IMR-90 (cell line): Measurements from ENCODE around the gene MYH7B. TPM values are rescaled to one million over a fixed set of nuclear protein-coding genes. Genes with fewer than 3 reads are reported as not detected.

ENCODE experiments used
- ATAC-seq: fragments of 200-7000 bp; cut with Tn5 transposase; 2 replicates; pipeline ENCODE4 v1.9.1; 2020; ENCODE audit warnings: low read depth, mild to moderate bottlenecking, moderate library complexity
- BruUV-seq: library from RNA; stranded (reverse); fragments of 400-500 nt; replicated peaks from 2 replicates; lab custom pipeline; 2021; lab: Mats Ljungman, UMichigan
- CTCF ChIA-PET: fragments of 300-600 bp; formaldehyde crosslinking; extraction: SDS; loops from one replicate; lab custom pipeline; 2021; ENCODE audit warnings: antibody characterized with exemption; lab: Yijun Ruan, JAX
- POLR2A ChIA-PET: fragments of 300-600 bp; sonication (Branson Sonifier 250); formaldehyde crosslinking; loops from one replicate; lab custom pipeline; 2022; ENCODE audit warnings: antibody characterized with exemption; ENCODE audit not compliant: unreplicated experiment; lab: Charles Lee
- DNase-seq: peaks from one replicate; pipeline ENCODE4 v3.0.0; 2013
- H2AFZ ChIP-seq: replicated peaks from 2 replicates; pipeline ENCODE3; 2013; ENCODE audit warnings: low read length, mild to moderate bottlenecking; ENCODE audit not compliant: poor library complexity
- H2AK5ac ChIP-seq: 2 replicates; pipeline ENCODE4 v1.6.1; 2013; ENCODE audit warnings: low read depth, low read length, inconsistent platforms
- H2AK9ac ChIP-seq: replicated peaks from 2 replicates; pipeline ENCODE3; 2013; ENCODE audit warnings: mild to moderate bottlenecking, low read depth, low read length, moderate library complexity; ENCODE audit not compliant: poor library complexity
- H2BK120ac ChIP-seq: 2 replicates; pipeline ENCODE4 v1.6.1; 2013; ENCODE audit warnings: low read depth, low read length, inconsistent platforms
- H2BK15ac ChIP-seq: 3 replicates; pipeline ENCODE4 v1.6.1; 2013; ENCODE audit warnings: low read depth, low read length, inconsistent platforms
- H2BK20ac ChIP-seq: 2 replicates; pipeline ENCODE4 v1.6.1; 2013; ENCODE audit warnings: low read depth, mild to moderate bottlenecking, inconsistent platforms, low read length, moderate library complexity
- H2BK5ac ChIP-seq: 2 replicates; pipeline ENCODE4 v1.6.1; 2013; ENCODE audit warnings: mild to moderate bottlenecking, low read depth, low read length, inconsistent platforms; ENCODE audit not compliant: poor library complexity, severe bottlenecking
- H3K14ac ChIP-seq: replicated peaks from 2 replicates; pipeline ENCODE4 v1.6.1; 2013; ENCODE audit warnings: low read depth, low read length, inconsistent platforms
- H3K18ac ChIP-seq: 2 replicates; pipeline ENCODE4 v1.6.1; 2013; ENCODE audit warnings: low read depth, low read length, control low read depth
- H3K23ac ChIP-seq: 2 replicates; pipeline ENCODE4 v1.6.1; 2013; ENCODE audit warnings: low read depth, low read length, inconsistent platforms
- H3K27ac ChIP-seq: 2 replicates; pipeline ENCODE4 v1.5.1; 2013; ENCODE audit warnings: mild to moderate bottlenecking, control low read depth, low read length; ENCODE audit not compliant: insufficient read depth
- H3K27me3 ChIP-seq: 2 replicates; pipeline ENCODE4 v1.6.1; 2013; ENCODE audit warnings: low read length; ENCODE audit not compliant: control insufficient read depth, insufficient read depth
- H3K36me3 ChIP-seq: 2 replicates; pipeline ENCODE4 v1.6.1; 2013; ENCODE audit warnings: low read length, mixed read lengths; ENCODE audit not compliant: control insufficient read depth, insufficient read depth
- H3K4ac ChIP-seq: 2 replicates; pipeline ENCODE4 v1.6.1; 2013; ENCODE audit warnings: low read depth, low read length, inconsistent platforms
- H3K4me1 ChIP-seq: 2 replicates; pipeline ENCODE4 v1.6.1; 2013; ENCODE audit warnings: low read length, mixed read lengths; ENCODE audit not compliant: control insufficient read depth, insufficient read depth
- H3K4me2 ChIP-seq: 2 replicates; pipeline ENCODE4 v1.6.1; 2013; ENCODE audit warnings: low read depth, mild to moderate bottlenecking, control low read depth, low read length, moderate library complexity
- H3K4me3 ChIP-seq: 2 replicates; pipeline ENCODE4 v1.5.1; 2013; ENCODE audit warnings: low read depth, mild to moderate bottlenecking, control low read depth, low read length, moderate library complexity; ENCODE audit not compliant: insufficient read depth
- H3K56ac ChIP-seq: 2 replicates; pipeline ENCODE4 v1.6.1; 2013; ENCODE audit warnings: low read length, inconsistent platforms; ENCODE audit not compliant: insufficient read depth; ENCODE audit errors: extremely low read depth
- H3K79me1 ChIP-seq, 2 experiments: 2 replicates each; pipeline ENCODE4 v1.6.1; 2013; ENCODE audit warnings: low read length in 2 of 2, inconsistent platforms in 1 of 2, low read depth in 1 of 2
- H3K9ac ChIP-seq: 2 replicates; pipeline ENCODE4 v1.6.1; 2013; ENCODE audit warnings: low read depth, low read length, control low read depth
- H3K9me1 ChIP-seq: 2 replicates; pipeline ENCODE4 v1.6.1; 2013; ENCODE audit warnings: low read length, inconsistent platforms; ENCODE audit not compliant: insufficient read depth
- H3K9me3 ChIP-seq: 2 replicates; pipeline ENCODE4 v1.6.1; 2013; ENCODE audit warnings: low read length; ENCODE audit not compliant: control insufficient read depth, insufficient read depth
- H4K20me1 ChIP-seq: 2 replicates; pipeline ENCODE4 v1.6.1; 2013; ENCODE audit warnings: low read length, inconsistent platforms; ENCODE audit not compliant: insufficient read depth
- H4K5ac ChIP-seq: 2 replicates; pipeline ENCODE4 v1.6.1; 2013; ENCODE audit warnings: mild to moderate bottlenecking, low read depth, low read length, control low read depth
- H4K8ac ChIP-seq, 2 experiments: 2 replicates each; pipeline ENCODE4 v1.6.1; 2013; ENCODE audit warnings: low read depth in 2 of 2, low read length in 2 of 2, control low read depth in 1 of 2, inconsistent platforms in 1 of 2
- H4K91ac ChIP-seq: 2 replicates; pipeline ENCODE4 v1.6.1; 2013; ENCODE audit warnings: low read depth, low read length, inconsistent platforms; ENCODE audit not compliant: insufficient read depth
- BHLHE40 ChIP-seq: fragments of 150-350 bp; IDR thresholded peaks from 2 replicates; pipeline ENCODE4 v1.6.1; 2016; ENCODE audit warnings: mild to moderate bottlenecking, low read depth, low read length
- CEBPB ChIP-seq: IDR thresholded peaks from 2 replicates; pipeline ENCODE4 v1.6.1; 2012; ENCODE audit warnings: low read depth, low read length, improper control_type of control experiment
- CHD1 ChIP-seq: IDR thresholded peaks from 2 replicates; pipeline ENCODE4 v1.6.1; 2012; ENCODE audit warnings: low read depth, low read length, improper control_type of control experiment
- ELK1 ChIP-seq: fragments of 150-350 bp; IDR thresholded peaks from 2 replicates; pipeline ENCODE4 v1.6.1; 2016; ENCODE audit warnings: low read depth, mild to moderate bottlenecking, low read length, moderate library complexity, borderline replicate concordance
- FOS ChIP-seq: fragments of 150-350 bp; IDR thresholded peaks from 2 replicates; pipeline ENCODE4 v1.6.1; 2016; ENCODE audit warnings: low read depth, low read length
- MAFK ChIP-seq: IDR thresholded peaks from 2 replicates; pipeline ENCODE4 v1.6.1; 2012; ENCODE audit warnings: low read depth, low read length, improper control_type of control experiment
- MAZ ChIP-seq: IDR thresholded peaks from 2 replicates; pipeline ENCODE4 v1.6.1; 2012; ENCODE audit warnings: low read depth, mild to moderate bottlenecking, low read length, improper control_type of control experiment, moderate library complexity, borderline replicate concordance
- MXI1 ChIP-seq: IDR thresholded peaks from 2 replicates; pipeline ENCODE4 v1.6.1; 2012; ENCODE audit warnings: low read depth, mild to moderate bottlenecking, low read length, moderate library complexity, borderline replicate concordance
- NFE2L2 ChIP-seq: fragments of 150-350 bp; IDR thresholded peaks from 2 replicates; pipeline ENCODE4 v1.6.1; 2016; ENCODE audit warnings: low read depth, mild to moderate bottlenecking, low read length
- POLR2A ChIP-seq: IDR thresholded peaks from 2 replicates; pipeline ENCODE4 v1.6.1; 2012; ENCODE audit warnings: mild to moderate bottlenecking, low read depth, low read length
- RAD21 ChIP-seq: IDR thresholded peaks from 2 replicates; pipeline ENCODE4 v1.6.1; 2012; ENCODE audit warnings: low read length, improper control_type of control experiment
- RCOR1 ChIP-seq: IDR thresholded peaks from 2 replicates; pipeline ENCODE4 v1.6.1; 2012; ENCODE audit warnings: mild to moderate bottlenecking, low read length, improper control_type of control experiment; ENCODE audit not compliant: insufficient replicate concordance
- RFX5 ChIP-seq: IDR thresholded peaks from 2 replicates; pipeline ENCODE4 v1.8.0; 2012; ENCODE audit warnings: low read depth, mild to moderate bottlenecking, low read length, moderate library complexity
- SMC3 ChIP-seq: fragments of 150-350 bp; IDR thresholded peaks from 2 replicates; pipeline ENCODE4 v1.6.1; 2016; ENCODE audit warnings: low read depth, mild to moderate bottlenecking, antibody characterized with exemption, low read length, moderate library complexity
- USF2 ChIP-seq: fragments of 150-350 bp; IDR thresholded peaks from 2 replicates; pipeline ENCODE4 v1.6.1; 2017; ENCODE audit warnings: mild to moderate bottlenecking, antibody characterized with exemption, low read length, low read depth
- WGBS, 2 experiments: methylation state at CpG; one replicate each; pipeline versions ENCODE4 v1.1.5 to v1.1.7; 2013; ENCODE audit warnings: missing lambda C conversion rate in 2 of 2; ENCODE audit not compliant: insufficient read length in 1 of 2; ENCODE audit errors: extremely low coverage in 2 of 2; 5-methylcytosine and 5-hydroxymethylcytosine counted together
- dilution Hi-C: fragments of 300-500 bp; cut with HindIII; formaldehyde crosslinking; loops from one replicate; pipeline ENCODE4 v1.14.3; 2018; ENCODE audit warnings: low sequenced_read_pairs; ENCODE audit not compliant: unreplicated experiment
- in situ Hi-C: fragments of 300-500 bp; cut with MboI; formaldehyde crosslinking; loops from 3 replicates; pipeline ENCODE4 v1.14.3; 2019; ENCODE audit warnings: low sequenced_read_pairs, inconsistent platforms, mixed read lengths
- intact Hi-C: fragments of 100-400 bp; cut with micrococcal nuclease; formaldehyde crosslinking; loops from 2 replicates; pipeline ENCODE4 v1.10.0; 2022
- polyA plus RNA-seq, 3 experiments: library from polyadenylated mRNA; depleted of rRNA; stranded (reverse); fragments of >200 nt; gene quantifications; 2 replicates each; pipeline ENCODE4 v1.2.3, GENCODE V29; 2012; ENCODE audit warnings: low replicate concordance in 1 of 3
- total RNA-seq: library from RNA; depleted of rRNA; stranded (reverse); fragments of >200 nt; gene quantifications from 2 replicates; pipeline ENCODE4 v1.2.3, GENCODE V29; 2012
- TF ChIP-seq, protein P1 (sequence below): conservative IDR thresholded peaks from 2 replicates; pipeline ENCODE4 v1.5.1; 2012; ENCODE audit warnings: mild to moderate bottlenecking, low read depth, low read length, improper control_type of control experiment

MYH7B gene
- total and polyA plus RNA-seq, 2 of the 4 experiments (the other 2 are of a cell fraction), result 0.09 TPM; not detected in 1

DNA sequence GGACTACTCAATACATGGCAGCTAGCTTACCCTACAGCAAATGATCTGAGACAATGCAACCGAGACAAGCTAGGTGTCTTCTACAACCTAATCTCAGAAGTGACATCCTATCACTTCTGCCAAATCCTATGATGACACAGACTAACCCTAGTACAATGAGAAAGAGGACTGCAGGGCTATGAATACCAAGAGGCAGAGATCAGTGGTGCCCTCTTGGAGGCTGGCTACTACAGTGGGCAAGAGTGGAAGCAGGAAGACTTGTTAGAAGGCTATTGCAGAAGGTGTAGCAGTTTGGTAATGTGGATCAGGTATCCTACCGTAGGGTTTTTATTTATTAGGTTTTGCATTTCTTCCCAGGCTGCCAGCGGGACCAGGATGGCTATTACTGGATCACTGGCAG, 30.3 kb upstream of the MYH7B start:
- H3K9me1 ChIP-seq, result peaks cover 40% of the 10 kb centered on the region
- peaks cover 0 to 19% of the 10 kb centered on the region in 2 experiments; a peak in 2 of 4 replicates for H3K79me1 ChIP-seq
- H3K56ac ChIP-seq, result no peak overlapping the region
- H4K91ac ChIP-seq, result no peak overlapping the region
- H4K20me1 ChIP-seq, result no peaks in the 10 kb centered on the region; the same call in 1 of the 2 replicates
- no peak overlapping the region for H3K4me3 ChIP-seq
- no peaks in the 10 kb centered on the region for H3K9me3 ChIP-seq
- H4K5ac ChIP-seq, result no peak overlapping the region
- no peak overlapping the region for H2BK15ac ChIP-seq
- H3K4me1 ChIP-seq, result peaks cover 10% of the 10 kb centered on the region
- no TSS peak for BruUV-seq
- DNase-seq (no peak), ATAC-seq (no peak)
- no peak overlapping the region for H4K8ac ChIP-seq
- H2BK120ac ChIP-seq, result no peak overlapping the region
- ChIA-PET CTCF (no interaction called here), POLR2A (no interaction called here)
- no peak overlapping the region for H3K23ac ChIP-seq
- dilution Hi-C loops (no loop called here), intact Hi-C loops (no loop called here), in situ Hi-C loops (no loop called here)
- no peak overlapping the region for H3K18ac ChIP-seq
- H3K4ac ChIP-seq, result no peak overlapping the region
- peaks cover 57% of the 10 kb centered on the region for H3K36me3 ChIP-seq
- TF ChIP-seq MAFK, result no peak
- TF ChIP-seq RCOR1, result no peak
- TF ChIP-seq SMC3, result no peak
- no peak for TF ChIP-seq RAD21
- no peak for TF ChIP-seq RFX5
- TF ChIP-seq NFE2L2, result no peak
- no peak for TF ChIP-seq CEBPB
- no peak for TF ChIP-seq BHLHE40
- TF ChIP-seq POLR2A, result no peak
- TF ChIP-seq CHD1, result no peak
- TF ChIP-seq, protein P1, sequence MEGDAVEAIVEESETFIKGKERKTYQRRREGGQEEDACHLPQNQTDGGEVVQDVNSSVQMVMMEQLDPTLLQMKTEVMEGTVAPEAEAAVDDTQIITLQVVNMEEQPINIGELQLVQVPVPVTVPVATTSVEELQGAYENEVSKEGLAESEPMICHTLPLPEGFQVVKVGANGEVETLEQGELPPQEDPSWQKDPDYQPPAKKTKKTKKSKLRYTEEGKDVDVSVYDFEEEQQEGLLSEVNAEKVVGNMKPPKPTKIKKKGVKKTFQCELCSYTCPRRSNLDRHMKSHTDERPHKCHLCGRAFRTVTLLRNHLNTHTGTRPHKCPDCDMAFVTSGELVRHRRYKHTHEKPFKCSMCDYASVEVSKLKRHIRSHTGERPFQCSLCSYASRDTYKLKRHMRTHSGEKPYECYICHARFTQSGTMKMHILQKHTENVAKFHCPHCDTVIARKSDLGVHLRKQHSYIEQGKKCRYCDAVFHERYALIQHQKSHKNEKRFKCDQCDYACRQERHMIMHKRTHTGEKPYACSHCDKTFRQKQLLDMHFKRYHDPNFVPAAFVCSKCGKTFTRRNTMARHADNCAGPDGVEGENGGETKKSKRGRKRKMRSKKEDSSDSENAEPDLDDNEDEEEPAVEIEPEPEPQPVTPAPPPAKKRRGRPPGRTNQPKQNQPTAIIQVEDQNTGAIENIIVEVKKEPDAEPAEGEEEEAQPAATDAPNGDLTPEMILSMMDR, result no peak
- TF ChIP-seq MAZ, result no peak
- TF ChIP-seq FOS, result no peak
- TF ChIP-seq MXI1, result no peak
- TF ChIP-seq ELK1, result no peak
- TF ChIP-seq USF2, result no peak
- no peak overlapping the region for H2BK20ac ChIP-seq
- no peak overlapping the region for H3K4me2 ChIP-seq
- H2AK5ac ChIP-seq, result no peak overlapping the region
- H2BK5ac ChIP-seq, result no peak overlapping the region
- no peak overlapping the region for H2AK9ac ChIP-seq
- H3K27me3 ChIP-seq, result no peaks in the 10 kb centered on the region
- H3K14ac ChIP-seq, result no peak overlapping the region
- no peak overlapping the region for H2AFZ ChIP-seq
- no peak overlapping the region for H3K9ac ChIP-seq
- no peak overlapping the region for H3K27ac ChIP-seq
- no CpG with 5 or more reads among the region's 3 CpGs for WGBS, 2 experiments
